22Rv1 (cell line): Measurements from ENCODE around the gene IFIT2.

ENCODE experiments used
- ZFX ChIP-seq: fragments of 450-650 bp; IDR thresholded peaks from 2 replicates; pipeline ENCODE4 v1.6.1; 2017; ENCODE audit warnings: antibody characterized with exemption, borderline replicate concordance
- TF ChIP-seq, protein P1 (sequence below): fragments of 450-650 bp; IDR thresholded peaks from 2 replicates; pipeline ENCODE4 v1.5.1; 2017; ENCODE audit warnings: mild to moderate bottlenecking

DNA sequence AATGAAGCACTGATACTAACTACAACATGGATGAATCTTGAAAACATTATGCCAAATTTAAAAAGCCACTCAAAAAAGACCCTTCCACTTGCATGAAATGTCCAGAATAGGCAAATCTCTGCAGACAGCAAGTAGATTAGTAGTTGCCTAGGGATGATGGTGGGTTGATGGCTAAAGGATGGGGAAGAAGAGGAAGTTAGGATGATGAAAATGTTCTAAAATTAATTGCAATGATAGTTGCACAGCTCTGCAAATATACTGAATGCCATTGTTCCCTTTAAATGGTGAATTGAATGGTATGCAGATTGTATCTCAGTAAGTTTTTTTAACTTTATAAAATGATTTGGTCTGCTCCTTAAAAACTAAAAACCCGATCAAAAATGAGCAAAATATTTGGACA is 43.0 kb upstream of the IFIT2 start:
- TF ChIP-seq, protein P1, sequence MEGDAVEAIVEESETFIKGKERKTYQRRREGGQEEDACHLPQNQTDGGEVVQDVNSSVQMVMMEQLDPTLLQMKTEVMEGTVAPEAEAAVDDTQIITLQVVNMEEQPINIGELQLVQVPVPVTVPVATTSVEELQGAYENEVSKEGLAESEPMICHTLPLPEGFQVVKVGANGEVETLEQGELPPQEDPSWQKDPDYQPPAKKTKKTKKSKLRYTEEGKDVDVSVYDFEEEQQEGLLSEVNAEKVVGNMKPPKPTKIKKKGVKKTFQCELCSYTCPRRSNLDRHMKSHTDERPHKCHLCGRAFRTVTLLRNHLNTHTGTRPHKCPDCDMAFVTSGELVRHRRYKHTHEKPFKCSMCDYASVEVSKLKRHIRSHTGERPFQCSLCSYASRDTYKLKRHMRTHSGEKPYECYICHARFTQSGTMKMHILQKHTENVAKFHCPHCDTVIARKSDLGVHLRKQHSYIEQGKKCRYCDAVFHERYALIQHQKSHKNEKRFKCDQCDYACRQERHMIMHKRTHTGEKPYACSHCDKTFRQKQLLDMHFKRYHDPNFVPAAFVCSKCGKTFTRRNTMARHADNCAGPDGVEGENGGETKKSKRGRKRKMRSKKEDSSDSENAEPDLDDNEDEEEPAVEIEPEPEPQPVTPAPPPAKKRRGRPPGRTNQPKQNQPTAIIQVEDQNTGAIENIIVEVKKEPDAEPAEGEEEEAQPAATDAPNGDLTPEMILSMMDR, result no peak
- no peak for TF ChIP-seq ZFX
